WTC11 (cell line): ENCODE results near the gene SNX5. TPM values are rescaled to one million over a fixed set of nuclear protein-coding genes. Genes with fewer than 3 reads are reported as not detected.

Source experiments
- ATAC-seq: fragments of 200-7000 bp; cut with Tn5 transposase; 2 replicates; pipeline ENCODE4 v1.10.0; 2021; ENCODE audit warnings: mild to moderate bottlenecking, moderate library complexity
- CTCF ChIA-PET: fragments of 300-600 bp; sonication (Branson Sonifier 250); formaldehyde crosslinking; loops from one replicate; lab custom pipeline; 2021; ENCODE audit warnings: antibody characterized with exemption; lab: Charles Lee
- POLR2A ChIA-PET: fragments of 350-600 bp; sonication (Branson Sonifier 250); formaldehyde crosslinking; loops from one replicate; lab custom pipeline; 2021; ENCODE audit warnings: antibody characterized with exemption; lab: Charles Lee
- DNase-seq: peaks from one replicate; pipeline ENCODE4 v3.0.0; 2021; ENCODE audit warnings: low spot score
- H3K27ac Mint-ChIP-seq: 2 replicates; pipeline ENCODE4 v1.8.0; 2021; ENCODE audit warnings: mixed read lengths
- H3K27me3 Mint-ChIP-seq: 2 replicates; pipeline ENCODE4 v1.8.0; 2021; ENCODE audit warnings: low read depth, mild to moderate bottlenecking, moderate library complexity, mixed read lengths
- H3K36me3 Mint-ChIP-seq: 2 replicates; pipeline ENCODE4 v1.8.0; 2021; ENCODE audit warnings: mixed read lengths
- H3K4me1 Mint-ChIP-seq: 2 replicates; pipeline ENCODE4 v1.8.0; 2022; ENCODE audit warnings: mixed read lengths
- H3K4me3 Mint-ChIP-seq: 2 replicates; pipeline ENCODE4 v1.8.0; 2021; ENCODE audit warnings: mild to moderate bottlenecking, moderate library complexity, mixed read lengths
- H3K9me3 Mint-ChIP-seq: 2 replicates; pipeline ENCODE4 v1.8.0; 2021; ENCODE audit warnings: mixed read lengths
- ATF3 ChIP-seq: sonication (generic); formaldehyde crosslinking; conservative IDR thresholded peaks from 2 replicates; pipeline ENCODE4 v1.8.1; 2022; ENCODE audit warnings: mild to moderate bottlenecking, missing genetic modification reagents
- CDX4 ChIP-seq: fragments of 250-450 bp; sonication (Bioruptor Pico); IDR thresholded peaks from 2 replicates; pipeline ENCODE4 v1.9.0; 2021; ENCODE audit warnings: moderate library complexity, mild to moderate bottlenecking, inconsistent platforms, borderline replicate concordance
- EMX1 ChIP-seq: fragments of 250-450 bp; sonication (Bioruptor Pico); IDR thresholded peaks from 2 replicates; pipeline ENCODE4 v1.8.0; 2021; ENCODE audit warnings: mild to moderate bottlenecking
- ESRRA ChIP-seq: sonication (generic); formaldehyde crosslinking; IDR thresholded peaks from 2 replicates; pipeline ENCODE4 v1.8.1; 2022; ENCODE audit warnings: mild to moderate bottlenecking, missing genetic modification reagents, borderline replicate concordance
- GABPB1 ChIP-seq: sonication (generic); formaldehyde crosslinking; IDR thresholded peaks from 2 replicates; pipeline ENCODE4 v1.8.1; 2023; ENCODE audit warnings: mild to moderate bottlenecking, missing genetic modification reagents
- IRF1 ChIP-seq: sonication (generic); formaldehyde crosslinking; IDR thresholded peaks from 2 replicates; pipeline ENCODE4 v1.8.0; 2023; ENCODE audit warnings: missing genetic modification reagents
- IRF2 ChIP-seq: sonication (generic); formaldehyde crosslinking; IDR thresholded peaks from 2 replicates; pipeline ENCODE4 v1.8.0; 2022; ENCODE audit warnings: low read depth, missing genetic modification reagents, borderline replicate concordance
- JAZF1 ChIP-seq: fragments of 250-450 bp; sonication (Bioruptor Pico); IDR thresholded peaks from 2 replicates; pipeline ENCODE4 v1.9.0; 2021; ENCODE audit warnings: moderate library complexity, mild to moderate bottlenecking, inconsistent platforms
- JUN ChIP-seq: sonication (generic); formaldehyde crosslinking; IDR thresholded peaks from 2 replicates; pipeline ENCODE4 v1.8.0; 2023; ENCODE audit warnings: mild to moderate bottlenecking, missing genetic modification reagents
- NFE2L1 ChIP-seq: sonication (generic); formaldehyde crosslinking; IDR thresholded peaks from 2 replicates; pipeline ENCODE4 v1.8.1; 2023; ENCODE audit warnings: missing genetic modification reagents
- OVOL2 ChIP-seq: fragments of 250-450 bp; sonication (Bioruptor Pico); IDR thresholded peaks from 2 replicates; pipeline ENCODE4 v1.9.0; 2021; ENCODE audit warnings: mild to moderate bottlenecking, borderline replicate concordance
- SMAD4 ChIP-seq: sonication (generic); formaldehyde crosslinking; IDR thresholded peaks from 2 replicates; pipeline ENCODE4 v1.8.0; 2022; ENCODE audit warnings: mild to moderate bottlenecking, missing genetic modification reagents
- STAT6 ChIP-seq: sonication (generic); formaldehyde crosslinking; conservative IDR thresholded peaks from 2 replicates; pipeline ENCODE4 v1.8.1; 2023; ENCODE audit warnings: mild to moderate bottlenecking, low read depth, missing genetic modification reagents, moderate library complexity
- TCF7 ChIP-seq: sonication (generic); formaldehyde crosslinking; IDR thresholded peaks from 2 replicates; pipeline ENCODE4 v1.8.0; 2022; ENCODE audit warnings: mild to moderate bottlenecking, low read depth, missing genetic modification reagents, moderate library complexity
- TEAD1 ChIP-seq: sonication (generic); formaldehyde crosslinking; IDR thresholded peaks from 2 replicates; pipeline ENCODE4 v1.8.0; 2022; ENCODE audit warnings: mild to moderate bottlenecking, missing genetic modification reagents
- TEAD4 ChIP-seq: sonication (generic); formaldehyde crosslinking; IDR thresholded peaks from 2 replicates; pipeline ENCODE4 v1.8.0; 2022; ENCODE audit warnings: mild to moderate bottlenecking, missing genetic modification reagents
- TP53 ChIP-seq: sonication (generic); formaldehyde crosslinking; IDR thresholded peaks from 2 replicates; pipeline ENCODE4 v1.8.1; 2023; ENCODE audit warnings: mild to moderate bottlenecking, missing genetic modification reagents
- USF1 ChIP-seq: sonication (generic); formaldehyde crosslinking; IDR thresholded peaks from 2 replicates; pipeline ENCODE4 v1.8.0; 2022; ENCODE audit warnings: mild to moderate bottlenecking, missing genetic modification reagents
- ZMAT4 ChIP-seq: fragments of 250-450 bp; sonication (Bioruptor Pico); IDR thresholded peaks from 2 replicates; pipeline ENCODE4 v1.9.0; 2021; ENCODE audit warnings: mild to moderate bottlenecking
- ZNF121 ChIP-seq: sonication (generic); formaldehyde crosslinking; IDR thresholded peaks from 2 replicates; pipeline ENCODE4 v1.8.0; 2023; ENCODE audit warnings: missing genetic modification reagents
- ZNF396 ChIP-seq: fragments of 250-450 bp; sonication (Bioruptor Pico); IDR thresholded peaks from 2 replicates; pipeline ENCODE4 v1.8.0; 2021; ENCODE audit warnings: mild to moderate bottlenecking, moderate library complexity, borderline replicate concordance
- ZNF425 ChIP-seq: fragments of 250-450 bp; sonication (Bioruptor Pico); conservative IDR thresholded peaks from 2 replicates; pipeline ENCODE4 v1.9.0; 2021; ENCODE audit warnings: mild to moderate bottlenecking
- ZNF671 ChIP-seq: fragments of 250-450 bp; sonication (Bioruptor Pico); IDR thresholded peaks from 2 replicates; pipeline ENCODE4 v1.8.0; 2021; ENCODE audit warnings: mild to moderate bottlenecking
- total RNA-seq: library from RNA; stranded (reverse); gene quantifications from 3 replicates; pipeline ENCODE4 v1.2.3, GENCODE V29; 2021

The SNX5 gene
- total RNA-seq, 1 experiment from 2014 or later, result 192 TPM

GRCh38 chr20:17972121-17972520 is 3.5 kb upstream of the SNX5 start:
- Mint-ChIP-seq H3K36me3 (peaks cover 62% of the 10 kb centered on the region), H3K4me3 (peak overlapping the region; percentile 82), H3K9me3 (no peaks in the 10 kb centered on the region), H3K4me1 (peaks cover 35% of the 10 kb centered on the region), H3K27ac (peak overlapping the region; percentile 90; the same call in 1 of the 2 replicates), H3K27me3 (no peaks in the 10 kb centered on the region)
- POLR2A ChIA-PET, result interaction anchor here (0.6 kb wide), 1 partner anchor 204 kb away, joined by 9 read pairs; no protein-coding TSS in a partner anchor
- no peak for TF ChIP-seq TCF7 (CRISPR knock-in tag)
- no peak for TF ChIP-seq ZNF671 (CRISPR knock-in tag)
- no peak for TF ChIP-seq CDX4
- TF ChIP-seq JUN (CRISPR knock-in tag), result no peak
- no peak for TF ChIP-seq SMAD4 (CRISPR knock-in tag)
- no peak for TF ChIP-seq USF1 (CRISPR knock-in tag)
- TF ChIP-seq ATF3 (CRISPR knock-in tag), result no peak
- no peak for TF ChIP-seq ZMAT4 (CRISPR knock-in tag)
- TF ChIP-seq TP53 (CRISPR knock-in tag), result no peak
- TF ChIP-seq ZNF425 (CRISPR knock-in tag), result no peak
- no peak for TF ChIP-seq TEAD1 (CRISPR knock-in tag)
- no peak for TF ChIP-seq STAT6
- TF ChIP-seq IRF2, result no peak
- no peak for TF ChIP-seq GABPB1
- no peak for TF ChIP-seq JAZF1 (CRISPR knock-in tag)
- DNase-seq (no peak), ATAC-seq (no peak)
- CTCF ChIA-PET, result interaction anchor here (1.1 to 1.6 kb wide), 5 partner anchors 14 to 290 kb away, joined by 3 to 6 read pairs (median 4); partner anchors contain the start of gene RRBP1

GRCh38 chr20:17971300-17972013 is 2.9 kb upstream of the SNX5 start:
- Mint-ChIP-seq H3K27me3 (no peaks in the 10 kb centered on the region), H3K36me3 (peaks cover 62% of the 10 kb centered on the region), H3K4me1 (peaks cover 39% of the 10 kb centered on the region), H3K4me3 (peak overlapping the region; percentile 82)
- DNase-seq (no peak), ATAC-seq (peak; percentile 21)
- TF ChIP-seq ZNF396 (CRISPR knock-in tag), result no peak
- TF ChIP-seq EMX1, result no peak
- TF ChIP-seq TEAD4 (CRISPR knock-in tag), result no peak
- TF ChIP-seq IRF1, result no peak
- TF ChIP-seq ZNF671 (CRISPR knock-in tag), result no peak
- TF ChIP-seq NFE2L1 (CRISPR knock-in tag), result no peak
- peak; percentile 94; the same call in 1 of the 2 replicates for TF ChIP-seq ZNF121
- no peak for TF ChIP-seq OVOL2 (CRISPR knock-in tag)
- no peak for TF ChIP-seq ESRRA
- TF ChIP-seq, all 79 proteins: peak for 1
- CTCF ChIA-PET, result interaction anchor here (0.9 to 1.6 kb wide), 6 partner anchors 13 to 289 kb away, joined by 3 to 6 read pairs (median 4); partner anchors contain the start of gene RRBP1
- Mint-ChIP-seq H3K9me3 (no peaks in the 10 kb centered on the region), H3K27ac (peak overlapping the region; percentile 90)
- POLR2A ChIA-PET, result interaction anchor here (0.6 to 1.5 kb wide), 3 partner anchors 9 to 205 kb away, joined by 4 to 9 read pairs (median 4); no protein-coding TSS in a partner anchor
